H1 (cell line): ENCODE measurements around the gene EPB41L2. TPM values are rescaled to one million over a fixed set of nuclear protein-coding genes. Genes with fewer than 3 reads are reported as not detected.

ENCODE experiments used
- CHD7 ChIP-seq: fragments of 300-600 bp; sonication (generic); IDR thresholded peaks from 2 replicates; pipeline ENCODE4 v1.7.1; 2012; ENCODE audit warnings: low read length, moderate library complexity, mild to moderate bottlenecking, inconsistent platforms; ENCODE audit not compliant: insufficient replicate concordance
- HDAC2 ChIP-seq, 2 experiments: fragments of 300-600 bp in 1 of 2; sonication (generic) in 1 of 2; IDR thresholded peaks; 2 replicates each; pipeline ENCODE4 v1.6.1; 2011 to 2012; ENCODE audit warnings: low read depth in 2 of 2, low read length in 2 of 2, mild to moderate bottlenecking in 2 of 2, moderate library complexity in 2 of 2, borderline replicate concordance in 1 of 2, inconsistent platforms in 1 of 2
- POLR2A ChIP-seq, 2 experiments: IDR thresholded peaks; 1 replicate in 1 of 2; 2 replicates in 1 of 2; pipeline ENCODE4 v1.6.1; 2011; ENCODE audit warnings: low read depth in 2 of 2, low read length in 2 of 2, mild to moderate bottlenecking in 2 of 2; ENCODE audit errors: control extremely low read depth in 1 of 2
- SIX5 ChIP-seq: IDR thresholded peaks from 2 replicates; pipeline ENCODE4 v1.6.1; 2011; ENCODE audit warnings: mild to moderate bottlenecking, low read depth, low read length
- TAF7 ChIP-seq: optimal IDR thresholded peaks from 2 replicates; pipeline ENCODE3; 2011; ENCODE audit warnings: low read depth, mild to moderate bottlenecking, inconsistent platforms, low read length, moderate library complexity, borderline replicate concordance
- polyA plus RNA-seq, 7 experiments: library from polyadenylated mRNA; depleted of rRNA in 3 of 7; stranded (reverse) in 5 of 7; unstranded in 2 of 7; fragments of >200 nt in 5 of 7; fragments of 200-250 nt in 2 of 7; gene quantifications; 1 replicate in 5 of 7; 2 replicates in 1 of 7; 4 replicates in 1 of 7; pipeline versions ENCODE4 v1.2.1 to v1.2.3, GENCODE V29; 2011 to 2013; ENCODE audit warnings: missing spikeins in 2 of 7, mixed read lengths in 2 of 7
- total RNA-seq: library from RNA; stranded (reverse); fragmentation: NEBNext Ultra II Directional; extraction: Animal tissue kit (Norgen Biotek cat#: 25700); gene quantifications from 2 replicates; pipeline ENCODE4 v1.2.1, GENCODE V29; 2021

EPB41L2 gene
- total and polyA plus RNA-seq, 2 of the 8 experiments (the other 6 are each of a cell fraction or from before 2014, with no cell fraction given): 22.5 to 123 TPM

GRCh38 chr6:130848945-130849344, 214.1 kb downstream of the EPB41L2 start (continued):
- no peak for TF ChIP-seq CHD7
- TF ChIP-seq TAF7: no peak
- TF ChIP-seq POLR2A (IDR thresholded peaks at IDR 0.05; ENCODE audit: control extremely low read depth in 1 of 2, low read depth in 2 of 2, low read length in 2 of 2): no peak
- TF ChIP-seq HDAC2 (IDR thresholded peaks at IDR 0.05; ENCODE audit: borderline replicate concordance in 1 of 2, low read depth in 2 of 2, low read length in 2 of 2): no peak
- no peak for TF ChIP-seq SIX5
- TF ChIP-seq, all 59 proteins: peak for 0
